ENCODE measurements around the gene VIP. TPM values are rescaled to one million over a fixed set of nuclear protein-coding genes. Genes with fewer than 3 reads are reported as not detected.
"Not testable (repeated sequence)": the region's sequence is repeated elsewhere in the genome, so short reads cannot be mapped to it uniquely, and the experiment has no call there.

The VIP gene
- 3.0 TPM for total RNA-seq

DNA sequence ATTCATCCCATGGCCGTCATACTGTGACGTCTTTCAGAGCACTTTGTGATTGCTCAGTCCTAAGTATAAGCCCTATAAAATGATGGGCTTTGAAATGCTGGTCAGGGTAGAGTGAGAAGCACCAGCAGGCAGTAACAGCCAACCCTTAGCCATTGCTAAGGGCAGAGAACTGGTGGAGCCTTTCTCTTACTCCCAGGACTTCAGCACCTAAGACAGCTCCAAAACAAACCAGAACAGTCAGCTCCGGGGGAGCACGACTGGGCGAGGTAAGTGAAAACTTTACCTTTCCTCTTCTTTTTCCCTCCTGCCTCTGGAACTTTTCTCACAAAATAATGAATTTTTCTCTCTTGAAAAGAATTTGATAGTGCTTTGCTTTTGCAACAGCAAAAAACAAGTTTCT, at the start of gene VIP:
Gene VIP, plus strand, starts transcription at position 104 of the 400 bp plus-strand sequence. CDS start 1,381 bp downstream, outside the sequence.
- DNase-seq (ENCODE audit: low spot score) = no peak

DNA sequence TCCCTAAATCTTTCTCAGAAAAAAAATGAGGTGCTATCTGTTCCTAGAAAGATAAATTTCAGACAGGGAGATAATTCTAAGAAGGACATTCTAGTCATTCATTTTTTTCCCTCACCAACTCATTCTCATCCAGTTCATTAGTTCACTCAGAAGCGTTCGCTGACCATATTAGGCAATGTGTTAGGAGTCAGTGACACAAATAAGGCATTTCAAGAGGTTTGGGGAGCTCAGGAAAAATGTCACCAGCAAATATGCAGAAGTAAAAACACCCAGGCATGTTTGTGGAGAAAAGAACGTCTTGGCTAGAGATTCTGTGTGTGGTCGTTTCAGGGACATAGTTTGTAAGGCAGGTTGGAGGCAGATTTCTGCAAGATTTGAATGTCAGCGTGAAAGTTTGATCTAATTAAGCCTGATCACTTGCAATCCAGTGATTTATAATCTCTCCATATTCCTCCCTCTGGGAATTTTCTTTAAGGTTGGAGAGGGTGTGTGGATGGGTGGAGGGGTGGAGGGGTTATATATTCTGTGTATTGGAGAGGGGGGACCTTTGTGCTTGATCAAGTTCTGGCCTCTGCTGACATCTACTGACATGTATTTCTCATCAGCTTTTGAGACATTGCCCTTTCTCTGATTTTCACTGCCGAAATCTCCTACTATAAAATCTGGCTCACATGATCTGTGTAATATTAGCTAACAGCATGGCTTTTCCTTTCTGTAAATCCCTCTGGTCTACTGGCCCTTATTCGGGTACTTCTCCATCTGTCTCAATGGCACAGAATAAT, 49.3 kb upstream of the VIP start:
- DNase-seq (ENCODE audit: low spot score) = no peak

- no peak for DNase-seq (ENCODE audit: low spot score)
Measured at GRCh38 chr6:152701863-152702401, 48.7 kb upstream of the VIP start.

DNA sequence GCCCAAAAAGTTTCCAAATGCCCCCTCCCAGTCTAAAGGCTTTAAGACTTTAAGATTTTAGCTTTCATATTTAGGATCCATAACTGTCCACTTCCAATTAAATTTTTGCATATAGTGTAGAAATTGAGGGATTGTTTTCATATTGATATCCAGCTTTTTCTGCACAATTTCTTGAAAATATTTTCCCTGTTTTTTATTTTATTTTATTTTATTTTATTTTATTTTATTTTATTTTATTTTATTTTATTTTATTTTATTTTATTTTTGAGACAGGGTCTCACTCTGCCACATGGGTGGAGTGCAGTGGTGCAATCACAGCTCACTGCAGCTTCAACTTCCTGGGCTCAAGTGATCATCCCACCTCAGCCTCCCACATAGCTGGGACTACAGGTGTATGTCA, 46.8 kb upstream of the VIP start:
- not testable (repeated sequence) for DNase-seq (ENCODE audit: low spot score)

DNA sequence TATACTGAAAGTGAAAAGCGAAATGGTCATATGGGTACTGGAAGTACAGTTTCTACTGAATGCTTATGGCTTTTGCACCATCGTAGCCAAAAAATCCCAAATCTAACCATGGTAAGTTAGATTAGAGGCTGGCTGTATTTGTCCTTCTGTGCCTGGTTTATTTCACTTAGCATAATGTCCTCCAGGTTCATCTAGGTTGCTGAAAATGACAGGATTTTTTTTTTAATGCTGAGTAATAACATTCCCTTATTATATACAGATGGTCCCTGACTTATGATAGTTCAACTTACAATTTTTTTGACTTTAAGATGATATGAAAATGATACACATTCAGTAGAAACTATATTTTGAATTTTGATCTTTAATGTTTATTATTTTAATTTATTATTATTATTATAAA, 45.3 kb upstream of the VIP start:
- DNase-seq (ENCODE audit: low spot score) = no peak

DNA sequence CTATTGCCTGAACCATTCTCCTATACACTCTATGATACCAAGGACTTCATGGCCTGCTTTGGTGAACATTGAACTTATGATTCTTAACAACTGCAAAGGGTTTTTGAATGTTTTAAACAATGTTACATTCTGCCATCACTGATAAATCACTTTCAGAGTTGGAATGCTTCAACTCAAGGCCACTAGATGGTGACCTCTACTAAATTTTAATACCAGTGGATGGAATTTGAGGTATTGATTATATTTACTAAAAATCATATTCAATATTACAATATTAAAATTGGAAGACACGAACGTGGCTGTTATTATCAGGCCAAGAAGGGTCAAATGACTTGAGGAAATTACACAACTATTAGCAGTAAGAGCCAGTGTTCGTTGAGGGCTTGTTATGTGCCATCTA, 34.3 kb upstream of the VIP start:
- DNase-seq (ENCODE audit: low spot score) = no peak

DNA sequence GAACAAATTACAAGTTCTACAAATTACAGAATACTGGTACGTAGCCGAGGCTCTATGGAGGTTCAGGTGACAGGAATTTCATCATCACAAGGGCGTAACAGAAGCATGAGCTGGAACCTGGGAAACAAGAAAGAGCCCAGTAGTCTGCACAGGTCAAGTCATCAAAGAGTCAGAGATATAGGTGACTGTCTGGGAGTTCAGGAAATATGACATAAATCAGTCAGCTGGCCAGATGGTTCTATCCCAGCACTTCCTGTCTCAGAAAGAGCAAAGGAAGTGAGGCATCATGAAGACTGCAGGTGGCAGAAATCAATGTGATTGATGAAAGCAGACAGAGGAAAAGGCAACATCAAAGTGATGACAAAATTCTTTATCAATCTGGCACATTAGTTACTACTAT, 29.6 kb upstream of the VIP start:
- no peak for DNase-seq (ENCODE audit: low spot score)

- no peak for DNase-seq (ENCODE audit: low spot score)
Measured at GRCh38 chr6:152721956-152722355, 28.6 kb upstream of the VIP start.

DNA sequence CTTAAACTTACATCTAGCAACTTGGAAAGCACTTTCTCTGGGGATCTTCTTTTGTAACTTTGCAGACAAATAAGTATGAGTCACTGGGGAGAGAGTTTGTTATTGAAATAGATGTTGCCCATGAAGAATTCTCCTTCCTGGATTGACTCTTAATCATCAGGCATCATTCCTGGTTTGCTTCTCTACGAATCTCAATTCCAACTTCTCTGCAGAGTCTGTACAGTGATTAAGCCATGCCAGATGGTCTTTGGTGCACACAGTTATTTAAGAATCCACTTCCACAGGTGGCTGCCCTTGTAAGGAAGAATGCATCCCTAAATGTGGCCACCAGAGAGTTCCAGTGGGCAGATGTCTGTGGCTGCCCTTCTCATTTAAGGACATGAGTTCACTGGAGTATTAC, 27.2 kb upstream of the VIP start:
- DNase-seq (ENCODE audit: low spot score) = no peak

GRCh38 chr6:152726313-152726712, 24.3 kb upstream of the VIP start:
- no peak for DNase-seq (ENCODE audit: low spot score)

DNA sequence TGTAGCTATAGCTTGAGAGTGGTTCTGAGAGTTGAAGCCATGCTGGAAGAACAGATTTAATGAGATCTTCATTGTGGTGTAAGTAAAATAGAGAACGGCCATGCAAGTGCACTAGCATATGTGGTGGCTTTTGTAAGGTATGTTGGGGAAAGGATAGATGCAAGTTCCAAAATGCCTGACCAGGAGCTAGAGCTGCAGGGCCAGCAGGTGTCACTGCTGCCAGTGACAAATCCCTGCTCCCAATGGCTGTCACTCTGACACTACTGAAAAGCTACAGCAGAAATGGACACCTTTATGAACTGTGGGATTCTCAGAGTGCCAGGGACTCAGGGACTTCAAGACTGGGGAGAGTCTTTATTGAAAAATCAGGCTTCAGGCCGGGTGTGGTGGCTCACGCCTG, 23.1 kb upstream of the VIP start:
- no peak for DNase-seq (ENCODE audit: low spot score)

GRCh38 chr6:152734630-152735029, 16.0 kb upstream of the VIP start:
- no peak for DNase-seq (ENCODE audit: low spot score)

DNA sequence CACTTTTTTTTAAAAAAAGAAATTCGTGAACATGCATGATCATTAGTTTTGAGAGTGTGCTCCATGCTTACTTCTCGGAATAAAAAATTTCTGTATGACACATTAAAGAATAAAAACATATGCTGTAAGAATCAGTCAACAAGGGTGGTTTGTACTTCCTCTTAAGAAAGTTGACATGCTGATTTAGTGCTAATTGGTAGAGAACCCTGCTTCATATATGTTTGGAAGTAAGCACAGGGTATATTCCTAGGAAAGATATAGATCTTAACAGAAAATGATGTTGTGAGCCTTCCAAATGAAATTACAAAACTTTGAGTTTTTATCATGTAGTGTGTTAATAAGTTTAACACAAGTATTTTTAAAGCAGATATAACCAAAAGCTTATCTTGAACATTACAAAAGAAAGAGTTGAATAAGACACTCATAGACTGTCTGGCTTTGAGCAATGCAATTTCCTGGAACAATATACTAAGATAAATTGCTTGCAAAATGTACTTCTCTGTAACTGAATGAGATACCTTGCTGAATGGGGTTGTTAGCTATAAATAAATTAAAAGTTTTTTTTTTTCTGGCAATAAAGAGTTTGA, 13.8 kb upstream of the VIP start:
- DNase-seq (ENCODE audit: low spot score) = no peak

DNA sequence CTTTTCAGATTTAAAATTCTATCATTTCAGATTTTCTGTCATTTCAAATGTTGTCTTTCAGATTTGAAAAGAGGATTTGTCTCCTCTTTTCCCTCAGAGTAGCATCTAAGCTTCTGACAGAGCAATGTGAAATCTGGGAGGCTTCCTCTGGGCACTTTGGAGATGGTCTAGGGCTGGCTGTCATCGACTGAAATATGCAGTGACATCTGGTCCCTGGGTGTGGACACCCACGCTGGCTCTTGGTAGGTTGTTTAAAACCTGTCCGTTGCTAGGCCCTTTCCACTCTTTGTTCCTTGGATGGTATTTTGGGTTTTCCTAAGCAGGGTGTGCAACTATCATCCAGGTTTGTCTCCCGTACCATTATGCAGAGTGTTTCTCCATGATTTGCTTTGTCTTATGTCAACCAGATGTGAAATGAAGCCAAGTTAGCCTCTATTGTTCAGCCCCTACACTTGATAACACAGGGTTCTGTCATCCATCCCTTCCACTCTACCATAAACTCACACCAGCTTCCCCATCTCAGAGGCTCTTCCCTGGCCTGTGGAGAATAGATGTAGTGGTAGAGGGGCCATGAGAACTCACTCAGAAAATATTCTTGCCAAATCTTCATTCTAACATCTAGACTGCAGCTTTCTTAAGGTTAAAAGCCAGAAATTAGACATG, 5.0 kb upstream of the VIP start:
- no peak for DNase-seq (ENCODE audit: low spot score)

GRCh38 chr6:152746172-152746553, 4.4 kb upstream of the VIP start:
- DNase-seq (ENCODE audit: low spot score) = no peak

DNA sequence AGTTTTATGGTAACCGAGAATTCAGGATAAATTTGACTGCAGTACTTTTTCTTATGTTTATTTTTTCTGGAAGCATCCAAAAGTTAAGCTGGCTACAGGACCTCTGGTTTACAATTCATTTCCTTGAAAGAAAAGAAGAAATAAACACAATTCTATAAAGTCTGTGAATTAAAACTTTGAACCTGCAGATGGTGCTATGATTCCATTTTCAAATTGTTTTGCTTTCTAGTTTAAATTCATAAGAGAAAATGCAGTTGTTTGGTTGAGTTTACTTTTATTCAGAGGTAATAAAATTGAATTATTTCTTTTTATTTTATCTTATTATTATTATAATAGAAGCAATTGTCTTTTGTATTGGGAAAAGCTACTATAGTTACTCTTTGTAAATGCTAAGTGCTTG, 1.8 kb upstream of the VIP start:
- DNase-seq (ENCODE audit: low spot score) = no peak

DNA sequence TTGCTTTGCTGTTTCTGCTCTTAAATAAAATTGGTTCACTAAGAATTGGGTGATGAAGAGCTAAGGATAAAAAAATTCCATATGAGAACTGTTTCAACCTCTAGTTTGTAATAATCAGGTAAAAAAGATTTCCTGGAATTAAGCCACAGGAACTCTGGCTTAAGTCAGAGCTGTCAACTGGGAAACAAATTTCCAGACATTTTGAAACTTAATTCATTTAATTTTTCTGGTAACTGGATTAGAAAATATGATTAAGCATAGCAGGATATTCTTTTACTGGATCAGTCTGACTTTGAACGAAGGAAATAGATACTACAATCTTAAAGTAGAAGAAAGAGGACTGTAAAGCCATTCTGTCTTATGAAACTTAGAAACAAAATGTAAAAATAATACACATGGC, 1.3 kb upstream of the VIP start:
- no peak for DNase-seq (ENCODE audit: low spot score)

DNA sequence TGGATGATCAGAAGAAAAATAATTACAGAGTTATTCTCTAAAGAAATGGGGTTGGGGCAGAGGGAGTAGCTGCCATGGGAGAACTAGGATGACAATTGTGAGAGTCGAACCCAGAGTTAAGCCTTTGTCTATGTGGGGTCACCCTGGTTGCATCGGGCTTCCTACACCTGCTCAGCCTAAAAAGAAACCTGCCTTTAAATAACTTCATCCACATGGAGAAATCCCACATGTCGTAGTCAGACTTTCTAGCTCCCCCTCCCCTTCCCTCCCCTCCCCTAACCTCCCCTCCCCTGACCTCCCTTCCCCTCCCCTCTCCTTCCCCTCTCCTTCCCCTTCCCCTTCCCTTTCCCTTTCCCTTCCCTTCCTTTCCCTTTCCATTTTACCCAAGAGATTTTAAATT, 14.7 kb downstream of the VIP start:
- DNase-seq (ENCODE audit: low spot score) = no peak

DNA sequence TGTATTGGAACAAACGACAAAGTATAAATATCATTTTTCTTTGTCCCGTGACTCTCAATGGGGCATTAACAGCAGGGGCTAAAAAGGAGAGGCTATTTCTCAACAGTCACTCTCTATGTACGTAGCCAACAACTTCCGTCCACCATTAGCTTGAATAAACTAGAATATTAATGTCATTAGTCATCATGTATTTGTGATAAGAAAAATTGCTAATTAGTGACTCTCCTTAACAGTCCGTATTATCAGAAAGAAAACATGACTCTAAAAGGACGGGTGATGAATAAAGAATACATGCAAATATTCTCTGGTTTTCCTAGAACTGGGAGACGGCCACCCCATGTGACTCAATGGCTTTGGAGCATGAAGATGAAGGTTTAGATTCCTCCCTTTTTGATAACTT, 18.6 kb downstream of the VIP start:
- no peak for DNase-seq (ENCODE audit: low spot score)

DNA sequence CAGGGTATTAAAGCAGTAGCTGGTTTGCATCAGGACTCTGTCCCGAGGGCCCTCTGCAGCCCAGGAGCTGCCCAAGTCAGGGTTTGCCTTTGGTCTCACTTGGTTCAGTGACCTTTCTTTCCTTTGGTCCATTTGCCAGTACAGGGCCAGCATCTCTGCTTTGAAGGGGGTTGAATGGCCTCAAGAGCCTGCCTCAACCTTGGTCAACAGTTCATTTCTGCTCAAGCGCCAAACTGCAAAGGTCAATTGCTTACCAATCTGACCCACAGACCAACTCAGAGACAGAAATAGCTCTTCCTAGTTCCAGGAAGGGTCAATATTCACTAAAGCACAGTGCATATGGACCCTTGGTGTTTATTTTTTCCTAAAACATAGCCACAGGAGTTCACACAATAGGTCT, 19.4 kb downstream of the VIP start:
- no peak for DNase-seq (ENCODE audit: low spot score)

DNA sequence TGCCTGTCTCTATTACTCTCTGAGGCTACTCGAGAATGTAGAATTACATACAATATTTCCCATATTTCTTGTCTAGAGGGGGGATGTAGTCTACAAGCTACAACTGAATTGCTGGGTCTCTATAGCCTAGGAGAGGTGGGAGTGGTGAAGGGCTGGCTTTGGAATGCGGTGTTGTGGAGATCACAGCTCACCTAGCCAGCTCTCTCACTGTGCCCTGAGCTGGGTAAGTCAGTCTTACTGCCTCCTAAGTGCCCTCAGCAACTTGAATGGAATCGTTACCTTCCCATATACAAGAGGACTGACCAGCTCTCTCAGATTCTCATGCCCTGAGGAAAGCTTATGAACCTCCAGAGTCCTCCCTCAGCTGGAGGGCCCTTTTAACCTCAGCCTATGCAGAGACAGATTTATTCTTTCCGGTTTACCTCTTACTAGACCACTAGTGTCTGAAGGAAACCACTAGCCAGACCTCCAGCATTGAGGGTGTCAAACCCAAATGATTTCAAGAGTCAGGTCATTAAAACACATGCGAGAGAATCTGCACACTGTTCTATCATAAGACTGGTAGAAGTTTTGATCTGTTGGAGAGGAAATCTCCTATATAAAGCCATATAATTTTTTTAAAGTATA, 20.6 kb downstream of the VIP start:
- DNase-seq (ENCODE audit: low spot score) = no peak

DNA sequence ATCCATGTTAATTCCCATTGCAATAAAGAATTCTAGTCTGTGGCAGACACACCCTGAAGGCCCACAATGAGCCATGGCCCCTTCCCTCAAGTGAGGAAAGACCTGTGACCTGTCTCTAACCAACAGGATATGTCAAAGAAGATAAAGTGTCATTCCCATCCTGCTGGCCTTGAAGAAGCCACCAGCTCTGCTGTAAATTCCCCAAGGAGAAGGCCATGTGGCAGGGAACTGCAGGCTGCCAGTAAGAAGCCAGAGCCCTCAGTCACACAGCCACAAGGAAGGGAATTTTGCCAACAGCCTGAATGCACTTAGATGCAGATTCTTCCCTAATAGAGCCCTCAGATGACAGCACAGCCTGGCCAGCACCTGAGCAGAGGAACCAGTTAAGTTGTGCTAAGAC, 24.8 kb downstream of the VIP start:
- no peak for DNase-seq (ENCODE audit: low spot score)

- DNase-seq (ENCODE audit: low spot score) = no peak
Measured at GRCh38 chr6:152776833-152777232, 26.2 kb downstream of the VIP start.
